H54 (cell line): ENCODE data around the gene ADAM33.

Experiments used
- DNase-seq: peaks from one replicate; pipeline ENCODE4 v3.0.0; 2011; ENCODE audit warnings: low spot score, mixed read lengths; ENCODE audit not compliant: insufficient read length
- FAIRE-seq: peaks from 3 replicates; lab custom pipeline; 2011; peaks lifted over from hg19 to GRCh38; lab: Jason Lieb, UNC
- POLR2A ChIP-seq: IDR thresholded peaks from 2 replicates; pipeline ENCODE4 v1.6.1; 2011; ENCODE audit warnings: low read depth, mild to moderate bottlenecking, low read length

Gene ADAM33

DNA sequence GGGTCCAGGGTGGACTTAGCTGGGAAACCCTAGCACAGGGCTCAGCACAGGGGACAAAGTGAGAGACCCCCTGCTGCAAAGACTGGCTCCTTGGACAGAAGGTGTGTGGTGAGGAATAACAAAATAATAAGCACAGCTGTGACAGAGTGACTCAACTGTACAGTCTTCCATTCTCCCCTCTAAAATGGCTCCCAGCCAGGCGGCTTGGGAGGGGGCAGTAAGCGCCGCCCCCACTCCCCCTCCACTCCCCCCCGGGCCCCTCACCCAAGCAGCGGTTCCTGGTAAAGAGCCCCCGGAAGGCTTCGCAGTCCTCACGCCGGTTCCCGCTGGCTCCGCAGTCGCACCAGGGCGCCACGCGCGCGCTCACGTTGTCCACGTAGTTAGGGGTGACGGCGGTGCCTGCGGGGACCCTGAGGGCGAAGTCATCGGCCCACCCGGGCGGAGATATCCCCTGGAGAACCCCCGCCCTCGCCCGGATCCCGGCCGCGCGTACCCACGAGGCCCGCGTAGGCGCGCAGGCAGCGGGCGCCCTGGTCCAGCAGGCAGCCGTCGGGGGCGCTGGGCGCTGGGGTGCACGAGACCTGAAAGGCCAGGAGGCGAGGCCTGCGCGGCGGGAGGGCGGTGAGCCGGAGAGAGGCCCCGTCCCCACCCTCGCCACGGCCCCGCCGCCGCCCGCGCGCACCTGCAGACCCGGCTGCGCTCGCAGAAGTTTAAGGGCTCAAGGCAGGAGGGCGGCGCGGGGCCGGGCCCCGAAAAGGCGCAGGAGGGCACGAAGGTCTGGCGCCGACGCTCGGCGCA is 21.3 kb downstream of the ADAM33 start:
- no peak for TF ChIP-seq POLR2A
- DNase-seq (no peak), FAIRE-seq (no peak)

DNA sequence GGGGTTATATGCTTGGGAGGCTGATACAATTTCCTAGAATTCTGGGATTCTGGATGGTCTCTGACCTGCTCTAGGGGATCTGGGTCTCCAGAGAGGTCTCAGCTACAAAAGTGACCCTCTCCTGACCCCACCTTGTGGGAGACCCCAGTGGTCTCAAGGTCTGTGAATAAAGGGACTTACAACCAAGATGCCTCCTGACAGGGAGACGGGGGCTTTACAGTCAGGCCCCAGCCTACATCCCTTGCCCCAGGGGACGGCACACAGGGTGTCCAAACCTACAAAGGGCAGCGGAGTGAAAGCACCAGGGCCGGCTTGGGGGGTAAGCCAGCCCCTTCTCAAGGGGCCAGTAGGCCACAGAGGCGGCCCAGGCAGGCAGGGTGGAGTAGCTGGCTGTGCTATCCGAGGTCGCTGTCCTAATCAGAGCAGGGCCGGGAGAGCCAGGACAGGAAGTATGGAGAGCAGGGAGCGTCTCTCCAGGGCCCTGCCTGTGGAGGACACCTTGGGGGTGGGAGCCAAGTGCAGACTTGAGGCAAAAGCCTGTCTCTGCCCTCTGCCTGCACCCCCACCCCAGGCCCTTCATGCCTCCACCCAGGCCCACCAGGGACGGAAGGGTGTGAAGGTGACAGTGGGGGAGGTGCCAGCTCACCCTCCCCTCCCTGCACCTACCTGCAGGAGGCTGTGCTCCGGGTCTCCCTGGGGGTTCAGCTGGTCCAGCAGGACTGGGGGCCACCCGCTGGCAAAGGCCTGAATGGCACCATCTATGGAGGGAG is 22.1 kb downstream of the ADAM33 start:
- FAIRE-seq (no peak), DNase-seq (no peak)
- no peak for TF ChIP-seq POLR2A

DNA sequence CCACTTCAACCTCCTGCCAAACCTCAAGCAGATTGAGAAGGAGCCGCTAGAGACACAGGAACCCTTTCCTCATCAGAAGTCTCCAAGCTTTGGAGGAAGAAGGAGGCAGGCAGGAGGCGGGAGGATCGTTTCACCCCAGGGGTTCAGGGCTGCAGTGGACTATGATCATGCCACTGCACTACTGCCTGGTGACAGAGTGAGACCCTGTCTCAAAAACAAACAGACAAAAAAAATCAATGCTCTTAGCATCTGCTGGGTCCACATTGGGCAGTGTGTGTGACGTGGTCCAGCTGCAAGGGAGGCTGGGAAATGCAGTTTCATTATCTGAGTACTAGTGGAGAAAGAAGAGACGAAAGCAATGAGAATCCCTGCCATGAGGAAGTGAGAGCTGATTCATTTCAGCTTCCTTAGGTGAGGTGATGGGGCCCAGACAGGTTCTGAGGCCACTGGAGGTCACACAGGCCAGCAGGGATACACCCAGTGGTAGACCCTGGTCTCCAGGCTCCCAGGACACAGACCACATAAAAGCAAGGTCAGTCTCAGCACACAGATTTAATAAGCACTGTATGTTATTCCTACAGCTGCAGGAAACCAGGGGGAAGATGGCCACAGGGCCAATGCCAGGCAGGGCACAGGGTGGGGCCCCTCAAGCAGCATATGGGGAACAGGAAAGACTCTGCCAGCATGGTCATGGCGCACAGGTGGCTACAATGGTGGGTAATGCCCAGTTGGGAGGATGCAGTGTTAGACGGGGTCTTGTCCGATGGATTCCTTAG is 22.9 kb downstream of the ADAM33 start:
- DNase-seq (no peak), FAIRE-seq (no peak)
- no peak for TF ChIP-seq POLR2A

DNA sequence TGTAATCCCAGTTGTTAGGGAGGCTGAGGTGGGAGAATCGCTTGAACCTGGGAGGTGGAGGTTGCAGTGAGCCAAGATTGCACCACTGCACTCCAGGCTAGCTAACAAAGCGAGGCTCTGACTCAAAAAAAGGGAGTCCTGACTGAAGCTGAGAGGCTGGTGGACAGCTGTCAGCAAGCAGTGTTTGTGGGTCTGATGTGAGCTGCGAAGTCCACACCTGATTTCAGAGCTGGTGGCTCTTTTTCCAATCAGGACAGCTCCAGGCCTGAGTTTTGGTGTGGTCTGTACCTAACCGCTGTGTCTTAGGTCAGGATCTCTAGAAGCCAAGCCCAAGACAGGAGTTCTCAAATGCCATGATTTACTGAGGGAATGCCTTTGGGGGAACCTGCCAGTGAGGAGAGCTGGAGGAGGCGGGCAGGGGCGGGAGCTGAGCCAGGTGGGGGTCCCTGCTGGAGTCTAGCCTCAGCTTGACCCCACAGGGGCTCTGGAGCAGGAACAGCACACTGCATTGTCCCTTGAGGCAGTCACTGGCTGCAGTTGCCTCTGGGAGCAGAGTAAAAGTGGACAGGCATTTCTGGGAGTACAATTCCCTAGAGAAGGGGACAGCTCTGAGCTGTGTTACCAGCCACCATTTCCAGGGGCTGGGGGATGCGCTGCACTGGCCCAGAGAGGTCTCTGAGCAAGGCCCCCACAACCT is 23.6 kb downstream of the ADAM33 start:
- FAIRE-seq (no peak), DNase-seq (no peak)
- TF ChIP-seq POLR2A, result no peak

DNA sequence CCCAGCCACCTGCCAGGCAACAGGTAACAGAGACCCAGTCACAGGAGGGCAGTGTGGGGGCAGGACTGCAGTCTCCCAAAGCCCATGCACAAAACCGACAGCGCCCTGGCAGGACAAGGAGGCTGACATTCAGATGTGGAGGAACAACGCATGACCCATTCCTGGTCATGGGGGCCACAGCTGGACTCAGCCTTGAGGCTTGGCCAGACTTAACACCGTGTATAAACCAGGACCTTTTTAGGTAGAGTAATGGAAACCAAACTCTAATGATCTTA is 26.7 kb downstream of the ADAM33 start:
- no peak for FAIRE-seq
- DNase-seq, result no peak
- no peak for TF ChIP-seq POLR2A

DNA sequence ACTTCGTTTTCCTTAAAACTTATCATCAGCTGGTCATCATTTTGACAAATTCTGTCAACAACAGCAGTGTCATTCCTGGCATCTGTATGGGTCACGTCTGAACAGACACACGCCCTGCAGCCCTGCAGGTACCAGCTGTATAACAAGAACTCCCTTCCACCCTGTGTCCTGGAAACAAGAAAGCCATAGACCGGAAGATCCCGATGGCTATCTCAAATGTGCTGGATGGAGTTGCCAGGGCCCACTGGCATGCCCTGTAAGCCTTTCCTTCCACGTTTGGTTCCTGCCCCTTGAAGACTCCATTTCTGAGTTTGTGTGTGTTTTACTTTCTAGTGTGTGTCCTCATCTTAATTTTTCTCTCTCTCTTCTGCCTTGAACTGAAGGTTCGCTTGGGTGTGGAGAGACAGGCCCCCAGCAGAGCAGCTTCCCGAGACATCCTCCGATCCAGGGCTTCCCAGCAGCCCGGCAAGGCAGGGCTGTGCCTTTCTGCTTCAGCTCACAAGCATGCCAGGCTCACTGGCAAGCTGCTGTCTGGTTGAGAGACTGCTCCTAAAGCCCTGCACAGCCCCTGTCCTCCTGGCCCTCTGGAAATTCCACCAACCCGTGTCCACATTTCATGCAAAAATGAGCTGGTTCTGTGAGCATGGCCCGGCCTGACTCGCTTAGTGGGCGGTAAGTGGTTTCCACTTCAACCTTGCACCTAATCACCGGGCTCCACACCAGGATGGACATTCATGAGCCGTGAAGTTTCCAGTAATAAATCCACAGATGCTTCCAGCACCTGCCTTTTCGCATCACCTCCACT is 27.3 kb downstream of the ADAM33 start:
- DNase-seq (no peak), FAIRE-seq (no peak)
- no peak for TF ChIP-seq POLR2A

DNA sequence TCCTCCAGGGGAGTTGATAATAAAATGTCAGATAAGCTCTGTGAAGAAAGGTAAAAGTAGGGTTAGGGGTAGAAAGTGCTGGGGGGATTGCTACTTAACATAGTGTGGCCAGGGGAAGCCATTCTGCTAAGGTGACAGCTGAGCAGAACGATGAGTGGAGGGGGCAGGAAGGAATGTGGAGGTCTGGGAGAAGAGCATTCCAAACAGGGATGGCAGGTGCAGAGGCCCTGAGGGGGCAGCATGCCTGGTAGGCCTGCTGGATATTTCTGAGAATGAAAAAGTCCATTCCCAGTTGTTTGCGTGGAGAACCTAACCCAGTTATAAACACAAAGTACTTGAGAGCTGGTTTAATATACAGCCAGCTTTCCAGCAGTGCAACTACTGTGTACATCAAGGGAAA is 27.9 kb downstream of the ADAM33 start:
- DNase-seq (no peak), FAIRE-seq (no peak)
- TF ChIP-seq POLR2A, result no peak

DNA sequence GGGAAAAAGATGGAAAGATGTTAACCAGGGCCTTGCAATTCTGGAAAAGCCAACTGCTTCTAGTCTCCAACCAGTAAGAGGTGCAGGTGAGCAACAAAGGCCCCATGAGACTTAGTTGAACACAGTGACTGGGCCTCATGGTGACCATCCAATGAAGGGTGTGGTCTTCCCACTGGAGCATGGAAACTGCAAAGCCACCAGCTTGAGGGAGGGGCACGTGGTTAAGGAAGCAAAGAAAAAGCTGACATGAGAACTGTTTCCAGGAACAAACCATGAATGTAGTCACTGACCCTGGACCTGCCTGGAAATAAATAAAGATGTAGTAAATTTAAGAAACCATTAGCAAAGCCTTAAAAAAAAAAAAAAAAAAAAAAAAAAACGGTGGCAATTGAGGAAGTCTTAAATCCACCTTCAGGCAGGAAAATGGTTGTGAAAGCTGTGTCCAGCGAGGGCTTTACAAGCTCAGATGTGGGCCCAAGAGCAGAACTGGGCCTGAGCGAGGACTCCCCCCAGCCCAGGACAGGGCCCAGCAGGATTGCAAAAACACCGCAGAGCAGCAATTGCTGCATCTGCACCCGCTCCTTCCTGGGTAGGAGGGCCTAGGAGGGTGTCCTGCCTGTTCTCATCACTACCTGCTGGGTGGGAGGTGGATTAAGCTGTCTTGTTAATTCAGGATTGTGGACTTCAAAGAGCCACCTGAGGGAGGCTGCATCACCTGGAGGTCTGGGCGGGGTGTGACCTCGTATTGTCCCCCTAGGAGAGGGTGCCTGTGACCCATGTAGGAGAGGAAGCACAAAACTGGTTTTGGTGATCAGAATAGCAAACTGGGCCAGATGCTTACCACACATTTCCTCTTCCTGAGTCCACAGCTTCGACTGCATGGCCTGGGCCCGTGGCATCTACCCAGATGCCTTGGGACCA is 28.9 kb downstream of the ADAM33 start:
- no peak for FAIRE-seq
- no peak for DNase-seq
- TF ChIP-seq POLR2A, result no peak

DNA sequence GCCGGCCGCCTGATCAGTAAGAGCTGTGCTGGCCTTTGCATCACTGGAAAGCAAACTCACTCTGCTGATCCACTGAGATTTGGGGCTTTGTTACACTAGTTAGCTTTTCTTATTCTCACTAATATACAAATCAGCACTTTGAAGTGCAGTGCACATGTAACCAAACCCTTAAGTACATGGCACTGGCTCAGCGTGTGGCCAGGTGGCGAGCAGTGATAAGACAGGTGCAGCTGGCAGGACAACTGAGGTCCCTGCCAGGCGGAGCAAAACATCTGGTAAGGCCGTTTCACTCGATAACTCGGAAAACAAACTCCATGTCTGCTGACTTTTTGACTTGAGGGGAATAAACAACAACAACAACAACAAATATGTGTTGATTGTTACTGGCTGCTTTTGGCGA is 29.6 kb downstream of the ADAM33 start:
- no peak for FAIRE-seq
- no peak for DNase-seq
- no peak for TF ChIP-seq POLR2A

DNA sequence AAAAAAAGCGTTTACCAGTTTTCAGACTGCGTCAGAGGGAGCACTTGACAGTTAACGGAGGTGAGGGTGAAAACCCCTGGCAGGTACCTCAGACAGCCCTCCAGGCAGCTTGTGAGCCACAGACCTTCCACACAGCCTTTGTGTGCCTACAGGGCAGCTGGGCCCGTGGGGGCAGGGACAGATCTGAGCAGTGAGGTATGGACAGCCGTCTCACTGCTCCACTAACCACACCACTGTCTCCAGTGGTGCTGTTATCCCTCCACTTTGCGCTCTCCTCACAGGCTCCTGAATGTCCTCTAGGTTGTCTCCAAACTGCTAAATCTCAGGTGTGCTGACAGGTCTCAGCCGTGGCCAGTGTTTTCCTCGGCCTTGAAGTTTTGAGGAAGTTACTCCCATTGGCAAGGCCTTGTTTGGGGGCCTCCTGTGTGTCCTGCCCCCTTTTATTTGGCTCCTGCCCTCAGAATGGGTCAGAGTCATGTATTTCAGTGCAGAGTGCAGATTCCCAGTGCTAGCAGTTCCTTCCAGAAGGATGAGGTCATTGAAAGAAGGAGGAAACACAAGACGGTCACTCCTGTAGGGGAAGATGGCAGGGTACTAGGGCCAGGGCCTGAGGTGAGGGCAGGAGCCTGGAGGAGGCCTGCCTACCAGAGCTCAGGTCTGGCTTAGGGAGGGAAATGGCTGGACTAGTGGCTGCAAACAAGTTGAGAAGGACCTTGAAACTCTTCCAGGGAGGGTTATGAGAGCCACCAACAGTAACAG is 30.4 kb downstream of the ADAM33 start:
- FAIRE-seq, result no peak
- DNase-seq, result no peak
- TF ChIP-seq POLR2A, result no peak

DNA sequence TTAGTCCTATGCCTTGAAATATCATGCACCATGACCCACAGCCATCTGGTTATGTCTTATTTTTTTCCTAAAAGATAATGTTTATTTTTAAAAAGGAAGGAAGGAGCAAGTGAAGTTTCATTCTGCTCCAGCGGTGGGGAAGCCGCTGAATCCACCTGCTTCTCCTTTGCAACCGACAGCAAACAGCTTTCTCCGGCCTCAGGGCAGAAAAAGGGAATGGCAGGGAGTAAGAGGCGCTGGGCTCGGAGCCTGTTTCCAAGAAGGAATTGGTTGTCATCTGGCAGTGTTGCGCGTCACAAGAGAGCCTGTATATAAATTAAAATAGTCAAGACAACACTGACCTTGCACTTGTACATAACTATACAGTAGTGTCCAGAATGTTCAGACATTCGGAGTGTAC is 32.9 kb downstream of the ADAM33 start:
- no peak for TF ChIP-seq POLR2A
- FAIRE-seq (no peak), DNase-seq (no peak)
